Lung (tissue), 12 donors: ENCODE measurements around the gene WTIP. TPM values are rescaled to one million over a fixed set of nuclear protein-coding genes. Genes with fewer than 3 reads are reported as not detected.

ENCODE experiments used
- ATAC-seq: fragments of 200-7000 bp; cut with Tn5 transposase; one replicate; pipeline ENCODE4 v1.9.1; 2020; ENCODE audit warnings: moderate number of reproducible peaks; ENCODE audit not compliant: insufficient read depth, low FRiP score
- DNase-seq, 3 donors: peaks; one replicate each; pipeline ENCODE4 v3.0.0-alpha.2; 2013 to 2017
- H3K27ac ChIP-seq, 2 donors: one replicate each; pipeline ENCODE4 v1.5.1; 2013; ENCODE audit warnings: mild to moderate bottlenecking in 2 of 2, moderate library complexity in 2 of 2, control low read depth in 1 of 2, inconsistent platforms in 1 of 2, low read depth in 1 of 2, low read length in 1 of 2
- H3K27me3 ChIP-seq, 3 donors: one replicate each; pipeline ENCODE4 v1.5.1; 2013; ENCODE audit warnings: low read length in 2 of 3; ENCODE audit not compliant: control insufficient read depth in 3 of 3, insufficient read depth in 3 of 3
- H3K36me3 ChIP-seq, 4 donors: one replicate each; pipeline ENCODE4 v1.5.1; 2013; ENCODE audit warnings: low read length in 4 of 4, mild to moderate bottlenecking in 1 of 4, moderate library complexity in 1 of 4; ENCODE audit not compliant: control insufficient read depth in 4 of 4, insufficient read depth in 4 of 4
- H3K4me1 ChIP-seq, 5 donors: one replicate each; pipeline ENCODE4 v1.5.1; 2013; ENCODE audit warnings: low read length in 5 of 5, mild to moderate bottlenecking in 2 of 5, moderate library complexity in 1 of 5; ENCODE audit not compliant: control insufficient read depth in 5 of 5, insufficient read depth in 5 of 5
- H3K4me3 ChIP-seq: one replicate; pipeline ENCODE4 v1.5.1; 2013; ENCODE audit warnings: mild to moderate bottlenecking, control low read depth, moderate library complexity
- H3K9ac ChIP-seq, 2 donors: one replicate each; pipeline ENCODE4 v1.5.1; 2013; ENCODE audit warnings: low read length in 2 of 2, control low read depth in 1 of 2; ENCODE audit not compliant: insufficient read depth in 1 of 2
- H3K9me3 ChIP-seq, 4 donors: one replicate each; pipeline ENCODE4 v1.5.1; 2013; ENCODE audit warnings: low read length in 3 of 4, mild to moderate bottlenecking in 1 of 4, moderate library complexity in 1 of 4; ENCODE audit not compliant: control insufficient read depth in 4 of 4, insufficient read depth in 3 of 4
- WGBS, 2 donors: extraction: QIAGEN DNeasy Blood & Tissue Kit; methylation state at CpG; one replicate each; pipeline ENCODE4 v1.1.7; 2013; 5-methylcytosine and 5-hydroxymethylcytosine counted together
- polyA plus RNA-seq, 2 donors: library from polyadenylated mRNA; stranded (reverse); fragments of 200-250 nt; gene quantifications; one replicate each; pipeline ENCODE4 v1.2.1, GENCODE V29; 2013
- total RNA-seq, 2 donors: library from RNA; depleted of rRNA in 1 of 2; stranded (reverse); fragments of >200 nt in 1 of 2; gene quantifications; one replicate each; pipeline ENCODE4 v1.2.1, GENCODE V29; 2014 to 2021
- TF ChIP-seq, protein P1 (sequence below): IDR thresholded peaks from 2 replicates; pipeline ENCODE4 v1.5.1; 2012; ENCODE audit warnings: mild to moderate bottlenecking; ENCODE audit errors: control extremely low read depth, extremely low read depth
- donor health status: control.
- donor health status: control.
- donor health status: Bipolar disorder and iron deficiency.
- donor health status: healthy.
- donor health status: DM: yes; HTN: yes; CAD: no.

The WTIP gene
- total and polyA plus RNA-seq, 4 donors = 6.4 to 31.9 (median 13.1) TPM

GRCh38 chr19:34494601-34495000, 13.0 kb downstream of the WTIP start:
- TF ChIP-seq, protein P1, sequence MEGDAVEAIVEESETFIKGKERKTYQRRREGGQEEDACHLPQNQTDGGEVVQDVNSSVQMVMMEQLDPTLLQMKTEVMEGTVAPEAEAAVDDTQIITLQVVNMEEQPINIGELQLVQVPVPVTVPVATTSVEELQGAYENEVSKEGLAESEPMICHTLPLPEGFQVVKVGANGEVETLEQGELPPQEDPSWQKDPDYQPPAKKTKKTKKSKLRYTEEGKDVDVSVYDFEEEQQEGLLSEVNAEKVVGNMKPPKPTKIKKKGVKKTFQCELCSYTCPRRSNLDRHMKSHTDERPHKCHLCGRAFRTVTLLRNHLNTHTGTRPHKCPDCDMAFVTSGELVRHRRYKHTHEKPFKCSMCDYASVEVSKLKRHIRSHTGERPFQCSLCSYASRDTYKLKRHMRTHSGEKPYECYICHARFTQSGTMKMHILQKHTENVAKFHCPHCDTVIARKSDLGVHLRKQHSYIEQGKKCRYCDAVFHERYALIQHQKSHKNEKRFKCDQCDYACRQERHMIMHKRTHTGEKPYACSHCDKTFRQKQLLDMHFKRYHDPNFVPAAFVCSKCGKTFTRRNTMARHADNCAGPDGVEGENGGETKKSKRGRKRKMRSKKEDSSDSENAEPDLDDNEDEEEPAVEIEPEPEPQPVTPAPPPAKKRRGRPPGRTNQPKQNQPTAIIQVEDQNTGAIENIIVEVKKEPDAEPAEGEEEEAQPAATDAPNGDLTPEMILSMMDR = no peak
- ATAC-seq = no peak
- WGBS, 2 donors = 94 to 97% methylated on average over 11 of the region's 11 CpGs
- no peaks in the 10 kb centered on the region for H3K9me3 ChIP-seq
- H3K9ac ChIP-seq = no peak overlapping the region
- H3K4me1 ChIP-seq = no peaks in the 10 kb centered on the region
- no peak overlapping the region for H3K4me3 ChIP-seq
- no peaks in the 10 kb centered on the region for H3K27me3 ChIP-seq
- peaks cover 0 to 51% (median 28%) of the 10 kb centered on the region in 4 donors for H3K36me3 ChIP-seq
- no peak for DNase-seq
- H3K27ac ChIP-seq = no peak overlapping the region

DNA sequence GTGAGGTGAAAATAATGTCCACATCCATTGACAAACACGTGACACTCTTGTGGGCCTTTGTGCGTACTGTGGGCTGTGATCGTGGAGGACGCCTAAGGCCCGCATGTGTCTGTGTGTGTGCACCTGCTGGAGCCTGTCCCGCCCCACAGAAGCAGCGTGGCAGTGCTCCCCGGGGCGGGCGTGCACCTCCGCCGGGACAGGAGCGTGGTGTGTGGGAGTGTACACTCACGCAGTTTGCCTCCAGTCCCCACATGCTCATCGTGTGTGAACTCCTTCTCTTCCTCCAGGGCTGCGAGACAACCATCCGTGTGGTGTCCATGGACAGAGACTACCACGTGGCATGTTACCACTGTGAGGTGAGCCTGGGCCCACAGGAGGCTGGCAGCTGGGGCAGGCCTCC, 13.9 kb downstream of the WTIP start:
- TF ChIP-seq, protein P1 = no peak
- no peak for DNase-seq
- 96 to 97% methylated on average over 18 of the region's 18 CpGs for WGBS, 2 donors

DNA sequence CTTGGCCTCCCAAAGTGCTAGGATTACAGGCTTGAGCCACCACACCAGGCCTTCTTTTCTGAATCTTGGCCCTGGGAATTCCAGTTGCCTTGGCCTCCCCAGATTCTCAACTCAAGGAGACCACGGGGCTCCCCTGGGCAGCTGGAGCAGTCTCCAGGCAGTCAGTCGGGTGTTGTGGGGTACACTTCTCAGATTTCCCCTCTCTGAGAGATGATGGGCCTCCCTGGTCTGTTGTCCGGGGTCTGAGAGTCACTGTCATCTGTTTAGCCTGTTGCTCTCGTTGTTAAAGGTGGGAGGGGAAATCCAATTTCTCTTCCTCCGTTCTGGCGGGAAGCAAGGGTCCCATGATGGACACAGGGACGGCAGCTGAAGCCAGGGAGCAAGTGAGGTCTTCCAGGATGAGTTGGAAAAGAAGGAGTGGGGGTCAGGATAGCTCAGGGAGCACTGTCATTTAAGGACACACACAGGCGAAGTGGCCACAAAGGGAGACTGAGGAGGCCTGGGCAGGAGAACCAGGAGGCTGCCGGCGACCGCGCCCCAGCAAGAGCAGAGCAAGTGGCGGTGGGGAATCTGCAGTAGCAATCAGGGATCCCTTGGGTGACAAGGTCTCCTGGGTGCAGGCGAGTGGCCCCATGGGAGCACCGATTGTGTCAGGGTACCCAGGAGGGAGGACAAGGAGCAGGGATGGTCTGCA, 15.7 kb downstream of the WTIP start:
- DNase-seq (no peak), ATAC-seq (no peak)
- Histone ChIP-seq H3K27me3 (no peaks in the 10 kb centered on the region), H3K4me3 (no peak overlapping the region), H3K9me3 (no peaks in the 10 kb centered on the region), H3K9ac (no peak overlapping the region), H3K4me1 (no peaks in the 10 kb centered on the region), H3K36me3 (peaks cover 0 to 46% (median 22%) of the 10 kb centered on the region in 4 donors), H3K27ac (no peak overlapping the region)
- TF ChIP-seq, protein P1 = no peak
- WGBS, 2 donors = 93 to 96% methylated on average over 15 of the region's 15 CpGs

More for the DNA sequence above, 13.9 kb downstream of the WTIP start:
- Histone ChIP-seq H3K36me3 (peaks cover 0 to 48% (median 25%) of the 10 kb centered on the region in 4 donors), H3K27ac (no peak overlapping the region), H3K4me1 (no peaks in the 10 kb centered on the region), H3K27me3 (no peaks in the 10 kb centered on the region), H3K4me3 (no peak overlapping the region), H3K9ac (no peak overlapping the region), H3K9me3 (no peaks in the 10 kb centered on the region)
- no peak for ATAC-seq
